Raji (cell line): Measurements from ENCODE around the gene ATP1A3.

ENCODE experiments used
- POLR2A ChIP-seq: IDR thresholded peaks from 2 replicates; pipeline ENCODE4 v1.6.1; 2011; ENCODE audit warnings: low read depth, low read length, control low read depth; ENCODE audit not compliant: insufficient read depth

Gene ATP1A3

GRCh38 chr19:41993612-41994483, at the start of gene ATP1A3:
Gene ATP1A3 (minus strand): TSS chr19:41994230. CDS start chr19:41994076, 154 bp downstream.
- peak; percentile 73 for TF ChIP-seq POLR2A

DNA sequence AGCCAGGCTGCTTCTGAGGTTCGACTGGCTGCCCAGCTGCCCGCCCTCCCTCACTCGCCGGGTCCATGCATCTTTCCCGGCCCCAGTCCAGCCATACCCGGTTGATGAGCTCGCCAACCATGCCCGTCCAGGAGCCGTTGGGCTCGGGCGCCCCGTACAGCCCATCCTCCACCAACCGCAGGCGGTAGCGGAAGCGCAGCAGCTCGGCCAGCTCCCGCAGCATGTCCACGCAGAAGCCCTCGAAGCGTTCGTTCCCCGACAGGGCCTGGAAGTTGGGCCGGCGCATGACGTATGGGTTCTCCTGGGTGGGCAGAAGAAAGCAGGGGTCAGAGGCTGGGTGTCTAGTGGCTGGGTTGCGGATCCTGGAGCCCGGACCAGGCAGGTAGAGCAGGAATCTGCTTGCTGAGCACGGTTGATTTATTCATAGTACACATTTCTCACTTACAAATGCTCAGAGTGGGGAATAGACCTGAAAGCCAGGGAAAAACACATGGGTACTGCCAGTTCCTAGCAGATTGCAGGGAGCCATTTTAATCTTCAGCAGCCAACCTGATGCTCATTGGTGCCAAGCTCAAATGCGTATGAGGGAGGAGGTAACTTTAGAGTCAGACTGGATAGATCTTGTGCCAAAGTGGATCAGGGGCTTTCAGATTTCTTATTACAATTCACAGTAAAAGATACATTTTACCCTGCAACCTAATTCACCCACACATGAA, 48.6 kb upstream of the ATP1A3 start:
- no peak for TF ChIP-seq POLR2A

GRCh38 chr19:42040031-42040430, 46.0 kb upstream of the ATP1A3 start:
- no peak for TF ChIP-seq POLR2A

DNA sequence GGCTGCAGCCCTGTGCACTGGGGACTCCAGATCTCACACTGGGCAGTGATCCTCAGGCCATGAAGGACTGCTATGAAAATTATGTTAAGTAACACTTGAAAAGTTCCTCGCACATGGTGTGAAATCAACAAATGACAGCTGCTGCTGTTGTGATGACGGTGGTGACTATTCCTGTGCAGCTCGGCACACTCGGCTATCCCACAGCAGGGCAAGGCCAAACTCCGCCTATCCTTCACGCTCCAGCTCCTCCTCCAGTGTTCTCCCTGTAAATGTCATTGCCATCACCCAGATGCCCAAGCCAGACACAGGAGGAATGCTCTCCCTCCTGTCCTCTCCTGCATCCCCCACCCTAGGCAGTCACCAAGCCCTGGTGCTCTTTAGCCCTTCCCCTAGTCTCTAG, 44.6 kb upstream of the ATP1A3 start:
- no peak for TF ChIP-seq POLR2A

DNA sequence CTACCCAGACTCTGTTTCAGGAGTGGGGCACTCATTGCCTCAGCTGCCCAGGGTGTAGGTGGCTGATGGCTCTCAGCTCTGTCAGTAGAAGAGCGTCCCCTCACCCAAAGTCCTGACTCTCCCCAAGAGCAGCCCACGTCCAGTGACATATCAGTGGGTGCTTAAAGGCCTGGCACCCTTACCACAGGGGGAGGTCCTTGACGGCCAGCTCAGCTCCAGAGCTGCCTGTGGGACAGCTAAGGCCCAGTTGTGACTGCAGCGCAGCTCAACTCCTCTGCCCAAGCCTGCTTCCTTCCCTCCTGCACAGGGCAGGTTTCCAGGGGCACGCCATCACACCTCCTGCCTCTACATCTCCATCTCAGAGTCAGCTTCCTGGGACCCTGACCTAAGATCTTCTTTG, 43.6 kb upstream of the ATP1A3 start:
- TF ChIP-seq POLR2A, result no peak

- TF ChIP-seq POLR2A, result no peak
Observed at GRCh38 chr19:42033413-42033812, 39.4 kb upstream of the ATP1A3 start.

- TF ChIP-seq POLR2A, result no peak
Observed at GRCh38 chr19:42032431-42032830, 38.4 kb upstream of the ATP1A3 start.

- no peak for TF ChIP-seq POLR2A
Observed at GRCh38 chr19:42030645-42031440, 36.8 kb upstream of the ATP1A3 start.

DNA sequence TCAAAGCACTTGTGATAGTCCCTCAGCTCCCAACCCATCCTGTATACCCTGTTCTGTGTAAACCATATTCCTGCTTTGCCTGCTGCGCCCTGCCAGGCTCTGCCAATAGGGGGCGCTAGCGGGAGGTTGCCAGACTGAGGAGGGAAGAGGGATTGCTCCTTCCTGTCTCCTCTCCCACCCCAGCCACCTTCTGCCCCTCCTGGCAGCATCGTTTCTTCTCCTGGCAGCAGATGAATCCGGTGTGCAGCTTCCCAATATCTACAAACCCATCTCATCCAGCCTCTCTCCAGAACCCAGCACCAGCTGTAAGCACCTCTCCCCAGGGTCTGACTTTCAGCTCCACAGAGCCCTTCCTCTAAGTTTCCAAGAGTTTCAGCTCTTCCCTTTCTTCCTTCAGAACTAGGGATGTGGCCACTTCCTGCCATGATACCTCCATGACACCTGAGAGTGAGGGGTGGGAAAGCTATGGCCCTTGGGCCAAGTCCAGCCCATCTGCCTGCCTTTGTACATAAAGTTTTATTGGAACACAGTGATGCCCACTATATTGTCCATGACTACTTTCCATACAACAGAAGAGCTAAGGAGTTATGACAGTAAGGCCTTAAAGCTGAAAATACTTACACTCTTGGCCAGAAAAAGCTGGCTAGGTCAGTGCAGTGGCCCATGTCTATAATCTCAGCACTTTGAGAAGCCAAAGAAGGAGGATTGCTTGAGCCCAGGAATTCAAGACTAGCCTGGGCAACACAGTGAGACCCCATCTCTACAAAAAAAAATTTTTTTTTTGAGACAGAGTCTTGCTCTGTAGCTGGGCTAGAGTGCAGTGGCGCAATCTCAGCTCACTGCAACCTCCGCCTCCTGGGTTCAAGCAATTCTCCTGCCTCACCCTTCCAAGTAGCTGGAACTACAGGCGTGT, 34.5 kb upstream of the ATP1A3 start:
- TF ChIP-seq POLR2A, result no peak

GRCh38 chr19:42024622-42025111, 30.6 kb upstream of the ATP1A3 start:
- no peak for TF ChIP-seq POLR2A

DNA sequence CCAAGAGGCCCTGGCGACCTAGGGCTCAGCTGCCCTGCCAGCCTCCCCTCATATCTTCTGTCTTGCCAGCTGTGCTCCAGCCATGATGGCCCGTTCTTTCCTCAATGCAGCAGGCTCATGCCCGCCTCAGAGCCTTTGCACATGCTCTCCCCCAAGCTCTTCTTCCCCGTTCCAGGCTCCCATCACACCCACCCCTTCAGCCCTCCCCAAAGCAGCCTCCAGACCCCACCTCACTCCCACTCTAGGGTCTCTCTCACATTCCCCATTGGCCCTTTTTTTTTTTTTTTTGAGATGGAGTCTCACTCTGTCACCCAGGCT, 29.9 kb upstream of the ATP1A3 start:
- no peak for TF ChIP-seq POLR2A

- no peak for TF ChIP-seq POLR2A
Observed at GRCh38 chr19:42023121-42023942, 29.3 kb upstream of the ATP1A3 start.

- no peak for TF ChIP-seq POLR2A
Observed at GRCh38 chr19:42022616-42023015, 28.6 kb upstream of the ATP1A3 start.

DNA sequence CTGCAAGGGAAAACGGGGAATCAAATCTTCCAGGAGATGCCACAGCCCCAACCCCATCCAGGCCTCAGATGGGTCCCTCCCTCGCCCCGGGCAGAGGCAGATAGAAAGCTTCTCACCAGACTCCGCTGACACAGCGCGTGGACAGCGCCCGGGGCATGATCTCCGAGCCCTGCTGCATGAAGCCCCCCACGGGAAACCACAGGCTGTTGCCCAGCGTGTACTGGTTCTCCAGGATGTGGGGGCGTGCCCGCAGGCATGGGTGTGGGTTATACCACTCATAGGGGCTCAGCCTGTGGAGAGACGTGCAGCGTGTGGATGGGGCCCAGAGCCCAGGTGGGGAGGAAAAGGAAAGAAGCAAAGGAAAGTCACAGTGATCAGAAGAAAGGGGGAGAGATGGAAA, 27.2 kb upstream of the ATP1A3 start:
- TF ChIP-seq POLR2A, result no peak
